Nephron (organoid): ENCODE measurements around the gene PGD.
A peak's percentile ranks its signal among the peaks of the same experiment; 100 is the strongest.
"Not testable (repeated sequence)": the region's sequence is repeated elsewhere in the genome, so short reads cannot be mapped to it uniquely, and the experiment has no call there.

Experiments
- H3K27ac Mint-ChIP-seq, 3 experiments: 2 replicates each; pipeline ENCODE4 v1.8.0; 2020; ENCODE audit warnings: mixed read lengths in 3 of 3, mild to moderate bottlenecking in 2 of 3, moderate library complexity in 1 of 3
- H3K27me3 Mint-ChIP-seq: 2 replicates; pipeline ENCODE4 v1.8.0; 2021; ENCODE audit warnings: low read depth, mild to moderate bottlenecking, moderate library complexity, mixed read lengths
- H3K36me3 Mint-ChIP-seq: 2 replicates; pipeline ENCODE4 v1.8.0; 2020; ENCODE audit warnings: low read depth, mixed read lengths
- H3K4me1 Mint-ChIP-seq: 2 replicates; pipeline ENCODE4 v1.8.0; 2020; ENCODE audit warnings: mixed read lengths
- H3K4me3 Mint-ChIP-seq, 3 experiments: 2 replicates each; pipeline ENCODE4 v1.8.0; 2020; ENCODE audit warnings: mild to moderate bottlenecking in 3 of 3, mixed read lengths in 3 of 3, moderate library complexity in 2 of 3
- H3K9me3 Mint-ChIP-seq: 2 replicates; pipeline ENCODE4 v1.8.0; 2020; ENCODE audit warnings: mixed read lengths
- CTCF ChIP-seq, 3 experiments: fragments of 200-600 bp; sonication (generic); IDR thresholded peaks; one replicate each; pipeline ENCODE4 v1.5.0; 2021; ENCODE audit warnings: antibody characterized with exemption in 3 of 3; ENCODE audit not compliant: unreplicated experiment in 3 of 3

The PGD gene

DNA sequence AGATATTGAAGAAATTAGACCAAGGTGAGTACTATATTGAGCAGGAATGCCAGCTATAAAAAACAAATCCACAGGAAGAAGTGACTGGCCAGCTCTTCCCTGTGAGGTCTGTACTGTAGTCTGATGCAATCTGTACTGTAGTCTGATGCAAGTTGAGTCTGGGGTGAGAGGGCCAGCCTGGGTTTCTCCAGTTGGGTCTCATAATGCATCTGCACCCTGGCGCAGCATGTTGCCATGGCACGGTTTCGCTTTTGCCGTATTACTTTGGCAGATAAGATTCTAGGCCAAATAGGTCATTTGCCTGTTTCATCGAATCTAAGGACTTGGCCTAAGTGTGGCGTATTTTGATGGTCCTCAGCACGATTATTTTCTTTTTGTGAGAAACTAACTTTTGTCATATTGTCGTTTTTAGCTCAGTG lies 24.4 kb upstream of the PGD start:
- Mint-ChIP-seq H3K4me3 (no peak overlapping the region), H3K9me3 (no peaks in the 10 kb centered on the region), H3K36me3 (peaks cover 48% of the 10 kb centered on the region), H3K27ac (no peak overlapping the region), H3K4me1 (peaks cover 19% of the 10 kb centered on the region), H3K27me3 (peaks cover 5% of the 10 kb centered on the region)
- TF ChIP-seq CTCF (IDR thresholded peaks at IDR 0.05; ENCODE audit: unreplicated experiment in 3 of 3): no peak

GRCh38 chr1:10377365-10378029 lies 21.4 kb upstream of the PGD start:
- peaks cover 41% of the 10 kb centered on the region for H3K36me3 Mint-ChIP-seq
- not testable (repeated sequence) for H3K27me3 Mint-ChIP-seq, H3K9me3 Mint-ChIP-seq, H3K4me3 Mint-ChIP-seq
- TF ChIP-seq CTCF (IDR thresholded peaks at IDR 0.05; ENCODE audit: unreplicated experiment in 3 of 3): peak; percentile 66 to 68 (median 68)
- peak overlapping the region; percentile 54 to 87 (median 75) for H3K27ac Mint-ChIP-seq
- peaks cover 26% of the 10 kb centered on the region for H3K4me1 Mint-ChIP-seq

- Mint-ChIP-seq H3K4me3 (no peak overlapping the region), H3K27me3 (peaks cover 8% of the 10 kb centered on the region), H3K36me3 (peaks cover 47% of the 10 kb centered on the region), H3K9me3 (no peaks in the 10 kb centered on the region), H3K27ac (peak overlapping the region in 2 of 3 experiments; percentile 49 to 83), H3K4me1 (peaks cover 28% of the 10 kb centered on the region)
- no peak for TF ChIP-seq CTCF (IDR thresholded peaks at IDR 0.05; ENCODE audit: unreplicated experiment in 3 of 3)
Measured at GRCh38 chr1:10378081-10378841, 20.6 kb upstream of the PGD start.

DNA sequence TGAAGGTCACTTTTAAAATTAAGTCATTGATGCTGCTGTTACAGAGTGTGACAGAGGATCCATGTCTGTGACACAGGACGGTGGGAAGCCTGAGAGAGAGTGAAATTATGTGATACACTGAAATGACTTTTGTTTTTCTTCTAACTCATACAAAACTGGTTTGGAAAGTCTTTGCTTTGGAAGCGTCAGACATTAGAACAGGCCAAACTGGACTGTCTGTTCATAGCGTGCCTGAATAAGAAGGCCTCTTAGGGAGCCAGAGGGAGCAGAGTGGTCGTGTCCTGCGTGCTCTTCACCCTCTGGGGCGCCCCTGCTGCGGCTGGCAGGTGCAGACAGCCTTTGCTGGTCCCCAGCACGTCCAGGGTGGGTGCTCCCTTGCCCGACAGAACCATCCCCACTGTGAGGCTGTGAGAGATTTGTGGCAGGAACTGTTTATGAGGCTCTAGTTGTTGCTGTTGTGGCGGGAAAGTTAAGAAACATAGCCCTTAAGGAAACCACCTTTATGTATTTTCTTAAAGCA lies 19.7 kb upstream of the PGD start:
- no peak overlapping the region for H3K4me3 Mint-ChIP-seq
- H3K9me3 Mint-ChIP-seq: no peaks in the 10 kb centered on the region
- peak overlapping the region in 2 of 3 experiments; percentile 49 to 83 for H3K27ac Mint-ChIP-seq
- TF ChIP-seq CTCF (IDR thresholded peaks at IDR 0.05; ENCODE audit: unreplicated experiment in 3 of 3): no peak
- peaks cover 31% of the 10 kb centered on the region for H3K4me1 Mint-ChIP-seq
- H3K36me3 Mint-ChIP-seq: peaks cover 47% of the 10 kb centered on the region
- peaks cover 8% of the 10 kb centered on the region for H3K27me3 Mint-ChIP-seq

- Mint-ChIP-seq H3K4me1 (peaks cover 31% of the 10 kb centered on the region), H3K27ac (no peak overlapping the region), H3K36me3 (peaks cover 47% of the 10 kb centered on the region), H3K27me3 (peaks cover 8% of the 10 kb centered on the region), H3K4me3 (no peak overlapping the region), H3K9me3 (no peaks in the 10 kb centered on the region)
- TF ChIP-seq CTCF (IDR thresholded peaks at IDR 0.05; ENCODE audit: unreplicated experiment in 3 of 3): no peak
Measured at GRCh38 chr1:10379676-10380075, 19.2 kb upstream of the PGD start.
